Right ventricle myocardium superior (tissue), 1 donor: ENCODE data around the gene TRIM17. TPM values are rescaled to one million over a fixed set of nuclear protein-coding genes. Genes with fewer than 3 reads are reported as not detected.

Experiments
- ATAC-seq: fragments of 200-7000 bp; cut with Tn5 transposase; one replicate; pipeline ENCODE4 v1.9.1; 2020; ENCODE audit warnings: mild to moderate bottlenecking; ENCODE audit not compliant: poor library complexity
- DNase-seq: peaks from one replicate; pipeline ENCODE4 v3.0.0-alpha.2; 2020
- intact Hi-C: fragments of 100-400 bp; cut with DNase I; formaldehyde crosslinking; loops from one replicate; pipeline ENCODE4 v1.11.2; 2022
- long read RNA-seq: library from polyadenylated mRNA; unstranded; transcript quantifications from one replicate; pipeline ENCODE4 v2.0.0, GENCODE V29; 2021
- total RNA-seq: library from RNA; stranded (reverse); fragmentation: NEBNext Ultra II Directional; extraction: Animal tissue kit (Norgen Biotek cat#: 25700); gene quantifications from one replicate; pipeline ENCODE4 v1.2.1, GENCODE V29; 2021
- donor health status: DM: no; HTN: yes; CAD: no; lungs with severe emphysema.

The TRIM17 gene, protein sequence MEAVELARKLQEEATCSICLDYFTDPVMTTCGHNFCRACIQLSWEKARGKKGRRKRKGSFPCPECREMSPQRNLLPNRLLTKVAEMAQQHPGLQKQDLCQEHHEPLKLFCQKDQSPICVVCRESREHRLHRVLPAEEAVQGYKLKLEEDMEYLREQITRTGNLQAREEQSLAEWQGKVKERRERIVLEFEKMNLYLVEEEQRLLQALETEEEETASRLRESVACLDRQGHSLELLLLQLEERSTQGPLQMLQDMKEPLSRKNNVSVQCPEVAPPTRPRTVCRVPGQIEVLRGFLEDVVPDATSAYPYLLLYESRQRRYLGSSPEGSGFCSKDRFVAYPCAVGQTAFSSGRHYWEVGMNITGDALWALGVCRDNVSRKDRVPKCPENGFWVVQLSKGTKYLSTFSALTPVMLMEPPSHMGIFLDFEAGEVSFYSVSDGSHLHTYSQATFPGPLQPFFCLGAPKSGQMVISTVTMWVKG
- 0.32 TPM for total RNA-seq
- long read RNA-seq, partial matches to known transcripts = 0 of 1 reads
- long read RNA-seq, other reads (novel, unspliced or antisense) = 1 of 1 reads

GRCh38 chr1:228416217-228416933, at the start of gene TRIM17:
TRIM17 (minus strand) TSS chr1:228416861; CDS start chr1:228415072, 1,789 bp downstream.
- ATAC-seq = peak; percentile 56

GRCh38 chr1:228465571-228466146, 49.0 kb upstream of the TRIM17 start:
- intact Hi-C loops = no loop called here
- DNase-seq (no peak), ATAC-seq (no peak)

More at GRCh38 chr1:228416217-228416933, at the start of gene TRIM17:
- intact Hi-C loops = no loop called here
- DNase-seq = no peak

DNA sequence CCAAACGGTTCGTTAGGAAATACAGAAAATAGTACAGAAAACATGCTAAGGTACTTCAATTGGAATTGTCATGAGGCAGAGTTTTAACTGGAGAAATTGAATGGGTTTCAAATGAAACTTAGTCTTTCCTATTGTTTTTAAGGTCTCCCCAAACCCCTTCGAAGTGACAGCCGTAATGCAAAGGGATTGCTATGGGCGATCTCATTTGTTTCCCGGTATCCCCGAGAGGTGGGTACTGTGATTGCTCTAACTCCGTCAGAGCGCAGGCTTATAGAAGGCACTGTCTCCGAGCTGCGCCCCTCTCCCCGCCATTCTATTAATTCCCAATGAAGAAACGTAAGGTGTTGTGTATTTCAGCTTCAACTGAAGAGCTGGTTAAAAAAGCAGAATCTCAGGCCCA, 48.5 kb upstream of the TRIM17 start:
- DNase-seq (no peak), ATAC-seq (no peak)
- intact Hi-C loops = no loop called here

DNA sequence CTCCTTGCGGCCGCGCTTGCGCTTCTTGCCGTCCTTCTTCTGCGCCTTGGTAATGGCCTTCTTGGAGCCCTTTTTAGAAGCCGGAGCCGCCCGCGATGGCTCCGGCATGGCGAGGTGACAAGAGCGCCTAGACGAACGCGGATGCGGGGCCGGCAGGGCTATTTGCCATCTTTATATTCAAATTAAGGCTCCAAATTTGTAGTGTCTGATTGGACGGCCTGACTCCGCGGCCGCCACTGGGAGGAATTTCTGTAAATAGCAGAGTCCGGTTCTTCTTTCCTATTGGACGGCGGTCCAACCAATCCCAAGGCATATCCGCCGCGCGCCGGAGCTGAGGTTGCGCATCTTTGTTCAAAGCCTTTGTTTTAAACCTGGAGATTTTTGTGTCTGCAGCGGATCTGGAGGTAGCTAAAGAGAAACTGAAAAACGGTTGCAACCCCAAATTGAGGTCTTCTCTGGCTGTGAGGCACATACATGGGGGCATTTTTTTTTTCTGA, 47.9 kb upstream of the TRIM17 start:
- intact Hi-C loops = no loop called here
- DNase-seq = peak; percentile 75
- peak; percentile 85 for ATAC-seq

- ATAC-seq (peak; percentile 6), DNase-seq (peak; percentile 59)
- intact Hi-C loops = no loop called here
These were observed 47.1 kb upstream of the TRIM17 start for GRCh38 chr1:228463559-228464455.

DNA sequence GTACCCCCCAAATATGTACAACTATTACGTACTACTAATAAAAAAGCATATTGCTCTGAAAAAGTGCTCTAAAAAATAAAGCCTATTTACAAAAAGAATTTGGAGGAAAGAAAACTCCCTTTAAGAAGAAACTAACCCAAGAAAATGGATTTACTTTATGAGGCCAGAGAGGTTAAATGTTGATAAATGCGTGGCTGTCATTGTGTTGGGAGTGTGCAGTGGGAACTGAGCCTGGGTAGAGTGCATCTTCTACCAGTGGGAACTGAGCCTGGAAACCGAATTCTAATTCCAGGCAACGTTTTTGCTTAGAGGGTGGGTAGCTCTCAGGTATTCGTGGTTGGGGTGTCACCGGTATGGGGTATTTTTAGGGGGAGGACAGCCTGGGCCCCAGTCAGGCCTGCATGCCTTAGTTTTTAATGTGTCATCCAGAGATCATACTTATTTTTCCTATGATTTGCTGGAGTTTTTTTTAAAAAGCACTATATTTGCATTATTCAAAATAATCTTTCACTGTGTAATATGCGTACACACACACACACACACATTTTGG, 46.4 kb upstream of the TRIM17 start:
- DNase-seq (no peak), ATAC-seq (no peak)
- intact Hi-C loops = no loop called here

DNA sequence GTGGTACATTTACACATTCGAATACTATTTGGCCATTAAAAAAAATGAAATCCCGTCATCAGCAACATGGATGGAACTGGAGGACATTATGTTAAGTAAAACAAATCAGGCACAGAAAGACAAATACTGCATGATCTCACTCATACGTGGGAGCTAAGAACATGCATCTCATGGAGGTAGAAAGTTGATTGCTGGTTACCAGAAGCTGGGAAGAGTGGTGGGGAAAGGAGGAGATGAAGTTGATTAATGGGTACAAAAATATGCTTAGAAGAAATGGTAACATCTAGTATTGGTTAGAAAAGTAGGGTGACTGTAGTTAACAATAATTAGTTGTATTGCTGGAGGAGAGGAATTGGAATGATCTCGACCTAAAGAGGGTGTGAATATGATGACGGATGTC, 45.9 kb upstream of the TRIM17 start:
- no peak for ATAC-seq
- intact Hi-C loops = no loop called here
- no peak for DNase-seq

- intact Hi-C loops = no loop called here
- DNase-seq = no peak
- ATAC-seq = no peak
These were observed 44.2 kb upstream of the TRIM17 start for GRCh38 chr1:228460821-228461220.

DNA sequence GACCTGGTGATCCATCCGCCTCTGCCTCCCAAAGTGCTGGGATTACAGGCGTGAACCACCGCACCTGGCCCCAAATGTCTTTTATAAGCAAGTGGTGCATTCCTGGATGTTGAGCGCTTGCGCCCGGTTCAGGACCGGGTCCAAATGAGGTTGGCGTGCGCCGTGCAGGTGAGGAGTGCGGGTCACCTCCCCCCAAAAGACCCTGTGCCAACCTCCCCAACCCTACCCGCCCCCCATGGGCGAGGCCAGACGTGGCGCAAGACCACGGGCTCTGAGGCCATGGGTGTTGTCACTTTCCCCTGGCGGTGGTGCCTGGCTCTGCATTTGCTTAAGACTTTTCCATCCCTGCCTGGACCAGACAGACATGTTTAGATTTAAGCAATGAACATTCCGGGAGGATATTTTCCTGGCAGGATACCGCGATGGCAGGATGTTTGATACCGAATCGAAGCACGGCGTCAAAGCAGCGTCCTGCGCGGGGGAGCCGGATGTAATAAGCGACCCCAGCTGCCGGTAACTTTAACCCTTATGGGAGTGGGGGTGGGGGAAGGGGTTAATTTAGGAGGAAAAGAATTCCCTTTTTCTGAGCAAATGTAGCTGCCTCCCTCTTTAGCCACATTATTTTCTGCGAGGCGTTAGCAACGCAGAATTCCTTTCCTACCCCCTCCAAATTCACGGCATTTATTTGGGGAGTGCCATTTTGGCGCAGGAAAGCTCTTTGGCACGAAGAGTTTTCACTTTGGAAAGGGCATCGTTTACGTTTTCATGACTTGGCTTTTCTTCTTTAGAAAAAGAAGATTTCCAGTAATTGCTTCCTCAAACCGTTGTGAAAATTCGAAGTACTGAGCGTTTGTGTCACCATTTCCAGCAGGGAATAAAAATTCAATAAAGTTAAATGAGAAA, 42.7 kb upstream of the TRIM17 start:
- intact Hi-C loops = no loop called here
- ATAC-seq = peak; percentile 40
- peak; percentile 79 for DNase-seq

DNA sequence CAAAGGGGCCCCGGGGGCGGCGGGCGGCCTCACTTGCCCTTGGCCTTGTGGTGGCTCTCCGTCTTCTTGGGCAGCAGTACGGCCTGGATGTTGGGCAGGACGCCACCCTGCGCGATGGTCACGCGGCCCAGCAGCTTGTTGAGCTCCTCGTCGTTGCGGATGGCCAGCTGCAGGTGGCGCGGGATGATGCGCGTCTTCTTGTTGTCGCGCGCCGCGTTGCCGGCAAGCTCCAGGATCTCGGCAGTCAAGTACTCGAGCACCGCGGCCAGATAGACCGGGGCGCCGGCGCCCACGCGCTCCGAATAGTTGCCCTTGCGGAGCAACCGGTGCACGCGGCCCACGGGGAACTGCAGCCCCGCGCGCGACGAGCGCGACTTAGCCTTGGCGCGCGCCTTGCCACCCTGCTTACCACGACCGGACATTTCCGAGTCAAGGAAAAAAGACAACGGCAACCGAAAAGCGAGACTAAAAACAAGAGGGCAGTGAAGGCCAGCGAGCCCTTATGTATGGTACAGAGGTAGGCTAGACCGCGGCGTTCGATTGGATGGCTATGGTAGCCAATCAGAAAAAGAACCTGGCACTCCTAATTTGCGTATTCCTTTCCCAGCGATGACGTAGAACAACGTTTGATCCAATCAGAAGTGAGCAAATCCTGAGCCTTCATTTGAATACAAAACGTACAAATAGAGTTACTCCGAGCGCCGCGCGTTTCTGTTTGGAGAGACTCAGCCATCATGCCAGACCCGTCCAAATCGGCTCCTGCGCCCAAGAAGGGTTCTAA, 40.9 kb upstream of the TRIM17 start:
- peak; percentile 89 for DNase-seq
- ATAC-seq = peak; percentile 95
- intact Hi-C loops = no loop called here

- intact Hi-C loops = no loop called here
- no peak for DNase-seq
- peak; percentile 7 for ATAC-seq
These were observed 40.3 kb upstream of the TRIM17 start for GRCh38 chr1:228457017-228457395.

GRCh38 chr1:228456252-228457016, 39.8 kb upstream of the TRIM17 start:
- intact Hi-C loops = no loop called here

GRCh38 chr1:228455715-228456114, 39.1 kb upstream of the TRIM17 start:
- ATAC-seq = no peak

More at GRCh38 chr1:228456252-228457016, 39.8 kb upstream of the TRIM17 start:
- DNase-seq (no peak), ATAC-seq (no peak)

DNA sequence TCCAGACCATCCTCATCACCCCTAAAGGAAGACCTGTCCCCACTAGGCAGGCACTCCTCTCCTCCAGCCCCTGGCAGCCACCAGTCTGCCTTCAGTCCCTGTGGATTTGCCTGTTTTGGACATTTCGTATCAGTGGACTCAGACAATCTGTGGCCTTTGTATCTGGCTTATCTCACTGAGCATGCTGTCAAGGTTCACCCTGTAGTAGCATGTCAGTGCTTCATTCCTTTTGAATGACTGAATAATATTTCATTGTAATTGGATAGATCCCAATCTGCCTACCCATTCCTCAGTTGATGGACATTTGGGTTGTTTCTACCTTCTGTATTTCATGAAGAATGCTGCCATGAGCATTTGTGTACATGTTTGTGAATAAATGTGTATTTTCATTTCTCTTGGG, 37.6 kb upstream of the TRIM17 start:
- intact Hi-C loops = no loop called here
- ATAC-seq (no peak), DNase-seq (no peak)

More at GRCh38 chr1:228455715-228456114, 39.1 kb upstream of the TRIM17 start:
- DNase-seq = no peak
- intact Hi-C loops = no loop called here

- no peak for ATAC-seq
- intact Hi-C loops = no loop called here
- no peak for DNase-seq
These were observed 37.0 kb upstream of the TRIM17 start for GRCh38 chr1:228453614-228454013.
